Liver (tissue), 9 donors: ENCODE results near the gene PRICKLE1. TPM values are rescaled to one million over a fixed set of nuclear protein-coding genes. Genes with fewer than 3 reads are reported as not detected.

Experiments
- DNase-seq: peaks from one replicate; pipeline ENCODE4 v3.0.0-alpha.2; 2017; ENCODE audit warnings: low spot score
- H3K27ac ChIP-seq, 2 donors: one replicate each; pipeline ENCODE4 v1.7.0; 2013; ENCODE audit warnings: inconsistent platforms in 2 of 2, low read length in 2 of 2, control low read depth in 1 of 2, low read depth in 1 of 2, mild to moderate bottlenecking in 1 of 2
- H3K27me3 ChIP-seq, 4 donors: one replicate each; pipeline versions ENCODE4 v1.6.1 to v1.7.0; 2013; ENCODE audit warnings: low read length in 3 of 4, inconsistent platforms in 1 of 4, mild to moderate bottlenecking in 1 of 4, moderate library complexity in 1 of 4; ENCODE audit not compliant: control insufficient read depth in 4 of 4, insufficient read depth in 4 of 4
- H3K36me3 ChIP-seq, 4 donors: one replicate each; pipeline versions ENCODE4 v1.6.1 to v1.7.0; 2013; ENCODE audit warnings: low read length in 3 of 4, mild to moderate bottlenecking in 3 of 4, low read depth in 1 of 4, moderate library complexity in 1 of 4; ENCODE audit not compliant: control insufficient read depth in 4 of 4, insufficient read depth in 3 of 4
- H3K4me1 ChIP-seq, 4 donors: one replicate each; pipeline versions ENCODE4 v1.6.1 to v1.7.0; 2013; ENCODE audit warnings: low read length in 3 of 4, mild to moderate bottlenecking in 3 of 4, moderate library complexity in 1 of 4; ENCODE audit not compliant: control insufficient read depth in 4 of 4, insufficient read depth in 4 of 4
- H3K4me3 ChIP-seq, 3 donors: one replicate each; pipeline versions ENCODE4 v1.6.1 to v1.7.0; 2013; ENCODE audit warnings: low read length in 3 of 3, control low read depth in 1 of 3, low read depth in 1 of 3, mild to moderate bottlenecking in 1 of 3
- H3K9ac ChIP-seq, 2 donors: one replicate each; pipeline ENCODE4 v1.7.0; 2013; ENCODE audit warnings: low read length in 2 of 2, mild to moderate bottlenecking in 2 of 2, moderate library complexity in 2 of 2, control low read depth in 1 of 2, low read depth in 1 of 2
- H3K9me3 ChIP-seq, 4 donors: one replicate each; pipeline versions ENCODE4 v1.6.1 to v1.7.0; 2013; ENCODE audit warnings: low read length in 3 of 4; ENCODE audit not compliant: control insufficient read depth in 4 of 4
- ATF3 ChIP-seq: IDR thresholded peaks from 2 replicates; pipeline ENCODE4 v1.6.1; 2016; ENCODE audit warnings: antibody characterized with exemption
- CTCF ChIP-seq: fragments of 150-350 bp; IDR thresholded peaks from 2 replicates; pipeline ENCODE4 v1.5.1; 2017; ENCODE audit warnings: improper control_type of control experiment, low read depth, low read length; ENCODE audit not compliant: missing input control
- EGR1 ChIP-seq, 2 donors: IDR thresholded peaks; 2 replicates each; pipeline ENCODE4 v1.6.1; 2016 to 2018; ENCODE audit warnings: antibody characterized with exemption in 2 of 2, low read depth in 2 of 2
- FOXA1 ChIP-seq: IDR thresholded peaks from 2 replicates; pipeline ENCODE4 v1.6.1; 2016; ENCODE audit warnings: antibody characterized with exemption
- FOXA2 ChIP-seq: IDR thresholded peaks from 2 replicates; pipeline ENCODE4 v1.6.1; 2016; ENCODE audit warnings: antibody characterized with exemption
- GABPA ChIP-seq, 2 donors: IDR thresholded peaks in 1 of 2; conservative IDR thresholded peaks in 1 of 2; 2 replicates each; pipeline ENCODE4 v1.6.1; 2016; ENCODE audit warnings: antibody characterized with exemption in 2 of 2, mild to moderate bottlenecking in 1 of 2, moderate library complexity in 1 of 2
- HNF4A ChIP-seq, 2 donors: conservative IDR thresholded peaks; 2 replicates each; pipeline ENCODE4 v1.6.1; 2016; ENCODE audit warnings: antibody characterized with exemption in 2 of 2, mild to moderate bottlenecking in 2 of 2
- HNF4G ChIP-seq: IDR thresholded peaks from 2 replicates; pipeline ENCODE4 v1.6.1; 2016; ENCODE audit warnings: antibody characterized with exemption
- JUND ChIP-seq, 2 donors: IDR thresholded peaks; 2 replicates each; pipeline ENCODE4 v1.6.1; 2016; ENCODE audit warnings: antibody characterized with exemption in 2 of 2
- MAX ChIP-seq: IDR thresholded peaks from 2 replicates; pipeline ENCODE4 v1.6.1; 2016; ENCODE audit warnings: antibody characterized with exemption
- NR2F2 ChIP-seq: IDR thresholded peaks from 2 replicates; pipeline ENCODE4 v1.6.1; 2016; ENCODE audit warnings: antibody characterized with exemption
- RAD21 ChIP-seq, 2 donors: IDR thresholded peaks; 2 replicates each; pipeline ENCODE4 v1.6.1; 2016; ENCODE audit warnings: antibody characterized with exemption in 2 of 2, mild to moderate bottlenecking in 2 of 2
- REST ChIP-seq: IDR thresholded peaks from 2 replicates; pipeline ENCODE4 v1.6.1; 2016; ENCODE audit warnings: antibody characterized with exemption, mild to moderate bottlenecking
- RXRA ChIP-seq, 2 donors: IDR thresholded peaks; 2 replicates each; pipeline ENCODE4 v1.6.1; 2017 to 2018; ENCODE audit warnings: antibody characterized with exemption in 2 of 2, mild to moderate bottlenecking in 1 of 2
- SP1 ChIP-seq: IDR thresholded peaks from 2 replicates; pipeline ENCODE4 v1.6.1; 2018; ENCODE audit warnings: antibody characterized with exemption, mild to moderate bottlenecking
- TAF1 ChIP-seq: conservative IDR thresholded peaks from 2 replicates; pipeline ENCODE4 v1.6.1; 2016; ENCODE audit warnings: antibody characterized with exemption, mild to moderate bottlenecking
- YY1 ChIP-seq: IDR thresholded peaks from 2 replicates; pipeline ENCODE4 v1.6.1; 2016; ENCODE audit warnings: antibody characterized with exemption, mild to moderate bottlenecking
- ZBTB33 ChIP-seq: IDR thresholded peaks from 2 replicates; pipeline ENCODE4 v1.6.1; 2016; ENCODE audit warnings: antibody characterized with exemption
- WGBS: extraction: QIAGEN DNeasy Blood & Tissue Kit; methylation state at CpG from one replicate; pipeline ENCODE4 v1.1.7; 2013; 5-methylcytosine and 5-hydroxymethylcytosine counted together
- polyA plus RNA-seq, 2 donors: library from polyadenylated mRNA; stranded (reverse) in 1 of 2; unstranded in 1 of 2; fragments of 200-250 nt in 1 of 2; fragments of >200 nt in 1 of 2; fragmentation: Nextera tagmentation in 1 of 2; extraction: Ambion mirVana in 1 of 2; gene quantifications; one replicate each; pipeline versions ENCODE4 v1.2.1 to v1.2.3, GENCODE V29; 2013 to 2015
- total RNA-seq, 2 donors: library from RNA; depleted of rRNA; stranded (reverse); fragments of >200 nt; gene quantifications; one replicate each; pipeline ENCODE4 v1.2.3, GENCODE V29; 2014
- donor health status: healthy.
- donor health status: healthy.
- donor health status: healthy.
- donor health status: healthy.
- donor health status: healthy.

Gene PRICKLE1
- total and polyA plus RNA-seq, 4 donors, result 0.59 to 5.7 (median 2.2) TPM

GRCh38 chr12:42582050-42582449 lies 7.5 kb downstream of the PRICKLE1 start:
- 27% methylated on average over 1 of the region's 1 CpG for WGBS
- H3K9ac ChIP-seq, result no peak overlapping the region
- no peak overlapping the region for H3K27ac ChIP-seq
- no peaks in the 10 kb centered on the region for H3K9me3 ChIP-seq
- no peaks in the 10 kb centered on the region for H3K4me1 ChIP-seq
- DNase-seq, result no peak
- H3K36me3 ChIP-seq, result no peaks in the 10 kb centered on the region
- peaks cover 0 to 5% (median 1%) of the 10 kb centered on the region in 4 donors for H3K27me3 ChIP-seq
- no peak overlapping the region for H3K4me3 ChIP-seq
- TF ChIP-seq TAF1 (no peak), HNF4G (no peak), YY1 (no peak), GABPA (IDR thresholded peaks at IDR 0.05 in 1 of 2, conservative IDR thresholded peaks at IDR 0.05 in 1 of 2) (no peak)

GRCh38 chr12:42576374-42576773 lies 13.2 kb downstream of the PRICKLE1 start:
- no peak for DNase-seq
- Histone ChIP-seq H3K27me3 (peaks cover 0 to 2% (median 0%) of the 10 kb centered on the region in 4 donors), H3K4me3 (no peak overlapping the region), H3K9me3 (no peaks in the 10 kb centered on the region), H3K9ac (no peak overlapping the region), H3K36me3 (no peaks in the 10 kb centered on the region), H3K27ac (no peak overlapping the region), H3K4me1 (no peaks in the 10 kb centered on the region)
- 76% methylated on average over 5 of the region's 5 CpGs for WGBS
- TF ChIP-seq REST, result no peak
- TF ChIP-seq GABPA (IDR thresholded peaks at IDR 0.05 in 1 of 2, conservative IDR thresholded peaks at IDR 0.05 in 1 of 2), result no peak
- no peak for TF ChIP-seq RXRA (IDR thresholded peaks at IDR 0.05)
- TF ChIP-seq ZBTB33, result no peak
- no peak for TF ChIP-seq CTCF
- no peak for TF ChIP-seq TAF1
- no peak for TF ChIP-seq ATF3
- no peak for TF ChIP-seq HNF4A (conservative IDR thresholded peaks at IDR 0.05)
- no peak for TF ChIP-seq SP1
- TF ChIP-seq NR2F2, result no peak
- TF ChIP-seq YY1, result no peak
- no peak for TF ChIP-seq MAX
- no peak for TF ChIP-seq RAD21 (IDR thresholded peaks at IDR 0.05)
- TF ChIP-seq FOXA1, result no peak
- no peak for TF ChIP-seq HNF4G
- no peak for TF ChIP-seq FOXA2
- TF ChIP-seq JUND (IDR thresholded peaks at IDR 0.05), result no peak
- no peak for TF ChIP-seq EGR1 (IDR thresholded peaks at IDR 0.05; ENCODE audit: low read depth in 2 of 2)
